Type B pancreatic cell (in vitro differentiated cells): ENCODE results near the gene KIAA1671. TPM values are rescaled to one million over a fixed set of nuclear protein-coding genes. Genes with fewer than 3 reads are reported as not detected.

Source experiments
- DNase-seq: peaks from one replicate; pipeline ENCODE4 v3.0.0; 2021; ENCODE audit warnings: mixed read lengths; ENCODE audit not compliant: unreplicated experiment; ENCODE audit errors: extremely low spot score
- H3K27ac Mint-ChIP-seq: 2 replicates; pipeline ENCODE4 v1.8.0; 2021; ENCODE audit warnings: mild to moderate bottlenecking, mixed read lengths
- H3K27me3 Mint-ChIP-seq: 2 replicates; pipeline ENCODE4 v1.8.0; 2021; ENCODE audit warnings: mixed read lengths
- H3K36me3 Mint-ChIP-seq: 2 replicates; pipeline ENCODE4 v1.8.0; 2021; ENCODE audit warnings: mixed read lengths
- H3K4me1 Mint-ChIP-seq: one replicate; pipeline ENCODE4 v1.8.0; 2021; ENCODE audit warnings: mixed read lengths; ENCODE audit not compliant: unreplicated experiment
- H3K4me3 Mint-ChIP-seq: 2 replicates; pipeline ENCODE4 v1.8.0; 2021; ENCODE audit warnings: mild to moderate bottlenecking, mixed read lengths
- H3K9me3 Mint-ChIP-seq: 2 replicates; pipeline ENCODE4 v1.8.0; 2021; ENCODE audit warnings: mixed read lengths
- total RNA-seq: library from RNA; stranded (reverse); gene quantifications from 2 replicates; pipeline ENCODE4 v1.2.1, GENCODE V29; 2021; ENCODE audit warnings: low replicate concordance
- TF ChIP-seq, protein P1 (sequence below): fragments of 200-600 bp; sonication (generic); conservative IDR thresholded peaks from 2 replicates; pipeline ENCODE4 v1.5.0; 2021; ENCODE audit warnings: antibody characterized with exemption, mild to moderate bottlenecking

Gene KIAA1671
- total RNA-seq, 1 donor from 2014 or later = 22.9 TPM

DNA sequence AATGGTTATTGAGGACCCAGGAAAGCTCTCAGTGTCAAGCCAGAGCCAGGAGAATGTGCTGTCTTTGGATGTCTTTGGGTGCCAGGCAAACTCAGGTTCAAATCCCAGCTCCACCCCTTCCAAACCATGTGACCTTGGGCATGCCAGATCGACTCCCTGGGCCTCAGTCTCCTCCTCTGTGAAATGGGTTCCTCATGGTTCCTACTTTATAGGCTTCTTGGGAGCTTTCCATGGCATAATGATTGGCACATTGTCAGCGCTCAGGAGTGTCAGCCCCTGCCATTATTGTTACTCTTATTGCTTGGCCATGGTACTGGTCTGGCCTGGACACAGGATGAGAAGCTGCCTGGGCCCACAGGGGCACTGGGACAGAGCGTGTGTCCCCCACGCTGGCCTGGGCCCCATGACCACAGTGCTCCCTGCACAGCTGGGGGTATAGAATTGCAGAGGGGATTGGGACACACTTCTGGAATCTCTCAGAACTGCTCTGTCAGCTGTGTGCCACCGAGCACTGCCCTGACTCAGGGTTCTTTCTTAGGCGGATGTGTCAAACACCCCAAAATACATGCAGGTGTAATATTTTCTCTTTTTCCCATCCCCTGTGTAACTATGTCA, 209.5 kb downstream of the KIAA1671 start:
- no peak for DNase-seq
- H3K27me3 Mint-ChIP-seq = no peaks in the 10 kb centered on the region
- H3K4me3 Mint-ChIP-seq = no peak overlapping the region
- peaks cover 20% of the 10 kb centered on the region for H3K4me1 Mint-ChIP-seq
- TF ChIP-seq, protein P1, sequence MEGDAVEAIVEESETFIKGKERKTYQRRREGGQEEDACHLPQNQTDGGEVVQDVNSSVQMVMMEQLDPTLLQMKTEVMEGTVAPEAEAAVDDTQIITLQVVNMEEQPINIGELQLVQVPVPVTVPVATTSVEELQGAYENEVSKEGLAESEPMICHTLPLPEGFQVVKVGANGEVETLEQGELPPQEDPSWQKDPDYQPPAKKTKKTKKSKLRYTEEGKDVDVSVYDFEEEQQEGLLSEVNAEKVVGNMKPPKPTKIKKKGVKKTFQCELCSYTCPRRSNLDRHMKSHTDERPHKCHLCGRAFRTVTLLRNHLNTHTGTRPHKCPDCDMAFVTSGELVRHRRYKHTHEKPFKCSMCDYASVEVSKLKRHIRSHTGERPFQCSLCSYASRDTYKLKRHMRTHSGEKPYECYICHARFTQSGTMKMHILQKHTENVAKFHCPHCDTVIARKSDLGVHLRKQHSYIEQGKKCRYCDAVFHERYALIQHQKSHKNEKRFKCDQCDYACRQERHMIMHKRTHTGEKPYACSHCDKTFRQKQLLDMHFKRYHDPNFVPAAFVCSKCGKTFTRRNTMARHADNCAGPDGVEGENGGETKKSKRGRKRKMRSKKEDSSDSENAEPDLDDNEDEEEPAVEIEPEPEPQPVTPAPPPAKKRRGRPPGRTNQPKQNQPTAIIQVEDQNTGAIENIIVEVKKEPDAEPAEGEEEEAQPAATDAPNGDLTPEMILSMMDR = no peak
- no peaks in the 10 kb centered on the region for H3K9me3 Mint-ChIP-seq
- H3K36me3 Mint-ChIP-seq = no peaks in the 10 kb centered on the region
- H3K27ac Mint-ChIP-seq = no peak overlapping the region

DNA sequence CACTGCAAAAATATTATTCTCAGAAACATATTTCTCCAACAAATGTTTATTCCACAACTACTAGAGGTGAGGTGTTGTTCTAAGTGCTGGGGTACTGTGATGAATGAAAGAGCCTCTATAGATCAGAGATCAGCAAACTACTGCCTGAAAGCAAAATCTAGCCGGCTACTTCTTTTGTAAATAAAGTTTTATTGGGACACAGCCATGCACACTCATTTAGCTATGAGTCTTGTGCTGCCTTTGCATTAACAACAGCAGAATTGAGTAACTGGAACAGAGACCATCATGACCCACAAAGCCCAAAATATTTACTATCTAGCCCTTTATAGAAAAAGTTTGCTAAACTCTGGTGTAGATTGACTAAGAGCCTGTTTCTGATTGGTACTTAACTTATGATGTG, 210.0 kb downstream of the KIAA1671 start:
- no peak for DNase-seq
- H3K9me3 Mint-ChIP-seq = no peaks in the 10 kb centered on the region
- TF ChIP-seq, protein P1 = no peak
- H3K27ac Mint-ChIP-seq = no peak overlapping the region
- no peak overlapping the region for H3K4me3 Mint-ChIP-seq
- H3K4me1 Mint-ChIP-seq = peaks cover 25% of the 10 kb centered on the region
- no peaks in the 10 kb centered on the region for H3K36me3 Mint-ChIP-seq
- no peaks in the 10 kb centered on the region for H3K27me3 Mint-ChIP-seq

DNA sequence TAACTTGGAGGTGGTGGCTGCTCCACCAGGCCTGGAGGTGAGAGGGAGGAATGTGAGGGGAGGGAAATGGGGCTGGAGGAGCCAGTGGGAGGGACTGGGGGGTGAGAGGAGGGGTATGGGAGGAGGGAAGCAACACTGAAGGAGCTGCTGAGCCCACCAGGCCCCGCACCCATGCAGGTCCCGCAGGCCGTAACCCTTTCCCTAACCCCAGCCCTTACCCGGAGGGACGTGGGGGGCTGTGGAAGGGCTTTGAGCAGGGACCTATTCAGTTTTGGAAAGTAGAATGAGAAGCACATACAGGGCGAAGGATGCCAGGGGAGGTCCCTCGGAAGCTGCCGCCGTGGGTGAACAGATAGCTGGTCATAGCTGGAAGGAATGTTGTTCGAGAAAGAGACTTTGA, 213.3 kb downstream of the KIAA1671 start:
- no peaks in the 10 kb centered on the region for H3K9me3 Mint-ChIP-seq
- no peak overlapping the region for H3K4me3 Mint-ChIP-seq
- H3K36me3 Mint-ChIP-seq = no peaks in the 10 kb centered on the region
- no peak for DNase-seq
- peaks cover 25% of the 10 kb centered on the region for H3K4me1 Mint-ChIP-seq
- no peak overlapping the region for H3K27ac Mint-ChIP-seq
- H3K27me3 Mint-ChIP-seq = no peaks in the 10 kb centered on the region
- TF ChIP-seq, protein P1 = no peak

DNA sequence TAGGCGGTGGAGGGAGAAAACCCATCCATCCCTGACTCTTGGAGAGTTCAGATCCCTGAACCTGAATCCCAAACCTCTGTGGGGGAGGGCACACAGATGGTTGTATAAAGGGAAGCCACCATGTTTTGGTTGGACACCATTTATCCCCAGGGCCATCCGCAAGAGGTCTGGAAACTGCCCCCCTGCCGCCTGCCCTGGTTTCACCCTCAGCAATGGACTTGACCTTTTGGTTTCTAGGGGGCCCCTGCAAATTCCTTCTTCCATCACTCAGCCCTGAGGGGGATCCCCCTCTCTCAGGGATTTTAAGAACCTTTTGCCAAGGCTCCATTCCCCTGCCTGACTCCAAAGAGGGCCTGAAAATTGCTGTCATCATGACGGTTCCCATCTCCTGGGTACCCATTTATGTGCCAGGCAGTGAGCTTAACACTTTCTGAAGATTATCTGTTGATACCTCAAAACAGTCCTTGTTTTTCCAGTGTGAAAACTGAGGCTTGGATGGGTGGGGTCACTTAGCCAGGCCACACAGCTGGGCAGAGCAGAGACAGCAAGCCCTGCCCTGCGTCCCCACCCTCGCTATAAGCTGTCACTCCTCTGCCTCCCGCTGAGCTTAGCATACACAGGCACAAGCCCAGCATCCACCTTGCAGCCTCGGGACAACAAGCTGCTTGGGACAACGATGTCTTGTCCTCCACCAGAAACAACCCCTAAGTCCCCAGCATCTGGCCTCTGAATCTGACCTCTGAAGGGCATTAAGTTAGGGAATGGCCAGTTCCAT, 213.9 kb downstream of the KIAA1671 start:
- TF ChIP-seq, protein P1 = no peak
- Mint-ChIP-seq H3K36me3 (no peaks in the 10 kb centered on the region), H3K4me1 (peaks cover 25% of the 10 kb centered on the region), H3K27ac (no peak overlapping the region), H3K9me3 (no peaks in the 10 kb centered on the region), H3K4me3 (no peak overlapping the region), H3K27me3 (no peaks in the 10 kb centered on the region)
- no peak for DNase-seq

DNA sequence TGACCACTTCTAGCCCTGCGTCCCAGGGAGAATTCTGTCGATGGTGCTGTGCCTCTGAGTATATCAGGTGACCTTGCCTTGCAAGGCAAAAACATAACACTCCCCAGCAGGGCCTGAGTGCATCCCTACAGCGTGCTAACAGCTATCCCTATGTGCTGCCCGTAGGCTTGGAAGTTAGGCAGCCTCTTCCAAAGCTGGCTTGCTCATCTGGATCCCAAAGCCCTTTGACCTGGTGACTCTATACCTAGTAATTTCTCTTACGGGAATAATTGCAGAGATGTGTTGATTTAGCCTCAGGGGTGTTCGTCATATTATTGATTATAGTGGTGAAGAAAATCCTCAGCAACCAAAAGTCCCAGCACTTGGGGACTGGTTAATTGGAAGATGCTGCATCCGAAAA, 214.6 kb downstream of the KIAA1671 start:
- DNase-seq = no peak
- Mint-ChIP-seq H3K4me3 (no peak overlapping the region), H3K36me3 (no peaks in the 10 kb centered on the region), H3K9me3 (no peaks in the 10 kb centered on the region), H3K4me1 (peaks cover 25% of the 10 kb centered on the region), H3K27me3 (no peaks in the 10 kb centered on the region), H3K27ac (no peak overlapping the region)
- TF ChIP-seq, protein P1 = no peak
